GM04503 (cell line): Measurements from ENCODE around the gene TMEM116.
"Not testable (repeated sequence)": the region's sequence is repeated elsewhere in the genome, so short reads cannot be mapped to it uniquely, and the experiment has no call there.

ENCODE experiments used
- DNase-seq: peaks from one replicate; pipeline ENCODE4 v3.0.0-alpha.2; 2012; ENCODE audit warnings: low read depth

Gene TMEM116

DNA sequence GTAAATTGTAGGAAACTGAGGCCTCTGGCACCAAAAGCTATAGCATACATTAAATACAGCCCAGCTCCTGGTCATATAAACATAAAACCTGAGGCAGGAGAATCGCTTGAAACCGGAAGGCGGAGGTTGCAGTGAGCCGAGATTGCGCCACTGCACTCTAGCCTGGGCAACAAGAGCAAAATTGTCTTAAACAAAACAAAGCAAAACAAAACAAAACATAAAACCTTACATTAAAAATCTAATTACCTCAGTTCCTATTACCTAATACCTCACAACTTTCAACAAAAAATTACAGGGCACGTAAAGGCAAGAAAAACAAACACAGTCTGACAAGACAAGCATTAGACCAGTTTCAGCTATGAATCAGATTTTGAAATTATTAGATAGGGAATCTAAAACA lies 36.7 kb downstream of the TMEM116 start:
- DNase-seq, result no peak

DNA sequence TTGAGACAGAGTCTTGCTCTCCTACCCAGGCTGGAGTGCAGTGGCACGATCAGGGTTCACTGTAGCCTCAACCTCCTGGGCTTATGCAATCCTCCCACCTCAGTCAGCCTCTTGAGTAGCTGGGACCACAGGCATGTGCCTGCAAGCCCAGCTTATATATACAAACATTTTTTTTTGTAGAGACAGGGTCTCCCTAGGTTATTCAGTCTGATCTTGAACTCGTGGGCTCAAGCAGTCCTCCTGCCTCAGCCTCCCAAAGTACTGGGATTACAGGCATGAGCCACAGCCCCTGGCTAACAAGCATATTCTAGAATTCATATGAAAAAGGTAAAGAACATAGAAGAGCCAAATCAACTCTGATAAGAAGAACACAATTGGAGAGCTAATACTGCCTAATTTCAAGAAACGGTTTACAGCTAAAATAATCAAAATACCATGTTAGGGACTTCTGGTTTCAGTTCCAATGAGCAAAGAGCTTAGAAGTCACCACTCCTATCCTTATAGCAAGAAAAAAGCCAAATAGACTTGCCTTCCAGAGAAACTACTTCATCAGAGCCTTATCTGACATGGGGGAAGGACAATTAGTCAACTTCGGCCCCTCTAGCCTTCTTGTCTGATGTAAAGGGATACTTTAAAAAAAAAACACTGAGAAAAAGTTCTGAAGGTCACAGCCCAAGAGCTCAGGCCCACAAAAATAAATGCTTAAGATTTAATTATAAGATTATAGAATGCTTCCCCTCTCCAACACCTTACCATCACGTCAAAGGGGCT lies 37.6 kb downstream of the TMEM116 start:
- DNase-seq, result no peak

DNA sequence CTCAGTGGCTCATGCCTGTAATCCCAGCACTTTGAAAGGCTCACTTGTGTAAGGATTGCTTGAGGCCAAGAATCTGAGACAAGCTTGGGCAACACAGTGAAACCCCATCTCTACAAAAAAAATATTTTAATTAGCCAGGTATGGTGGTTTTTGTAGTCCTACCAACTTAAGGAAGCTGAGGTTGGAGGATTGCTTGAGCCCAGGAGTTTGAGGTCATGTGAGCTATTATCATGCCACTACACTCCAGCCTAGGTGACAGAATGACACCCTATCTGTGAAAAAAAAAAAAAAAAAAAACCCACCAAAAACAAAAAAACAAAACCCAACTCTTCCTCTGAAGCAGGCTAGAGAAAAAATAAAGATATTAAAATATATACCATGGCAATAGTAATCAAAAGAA lies 41.2 kb downstream of the TMEM116 start:
- DNase-seq, result no peak

DNA sequence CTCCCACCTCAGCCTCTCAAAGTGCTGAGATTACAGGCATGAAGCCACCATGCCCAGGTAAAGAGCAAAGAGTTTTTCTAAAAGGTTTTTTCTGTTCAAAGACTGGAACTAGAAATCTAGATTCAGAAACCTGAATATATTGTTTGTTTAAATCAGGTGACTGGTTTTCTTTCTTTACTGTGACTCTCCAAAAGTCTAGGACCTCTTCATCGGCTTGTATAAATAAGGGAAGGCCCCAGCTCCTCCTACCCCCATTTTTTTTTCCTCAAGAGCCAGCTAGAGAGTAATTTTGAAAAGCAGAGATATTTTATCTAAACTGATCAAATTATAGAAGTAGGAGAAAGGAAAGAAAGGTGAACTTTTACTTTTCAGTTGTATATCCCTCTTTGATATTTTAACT lies 48.0 kb downstream of the TMEM116 start:
- DNase-seq, result no peak

DNA sequence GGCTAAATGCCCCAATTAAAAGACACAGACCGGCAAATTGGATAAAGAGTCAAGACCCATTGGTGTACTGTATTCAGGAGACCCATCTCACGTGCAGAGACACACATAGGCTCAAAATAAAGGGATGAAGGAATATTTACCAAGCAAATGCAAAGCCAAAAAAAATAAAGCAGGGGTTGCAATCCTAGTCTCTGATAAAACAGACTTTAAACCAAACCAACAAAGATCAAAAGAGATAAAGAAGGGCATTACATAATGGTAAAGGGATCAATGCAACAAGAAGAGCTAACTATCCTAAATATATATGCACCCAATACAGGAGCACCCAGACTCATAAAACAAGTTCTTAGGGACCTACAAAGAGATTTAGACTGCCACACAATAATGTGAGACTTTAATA lies 53.4 kb downstream of the TMEM116 start:
- DNase-seq, result not testable (repeated sequence)

DNA sequence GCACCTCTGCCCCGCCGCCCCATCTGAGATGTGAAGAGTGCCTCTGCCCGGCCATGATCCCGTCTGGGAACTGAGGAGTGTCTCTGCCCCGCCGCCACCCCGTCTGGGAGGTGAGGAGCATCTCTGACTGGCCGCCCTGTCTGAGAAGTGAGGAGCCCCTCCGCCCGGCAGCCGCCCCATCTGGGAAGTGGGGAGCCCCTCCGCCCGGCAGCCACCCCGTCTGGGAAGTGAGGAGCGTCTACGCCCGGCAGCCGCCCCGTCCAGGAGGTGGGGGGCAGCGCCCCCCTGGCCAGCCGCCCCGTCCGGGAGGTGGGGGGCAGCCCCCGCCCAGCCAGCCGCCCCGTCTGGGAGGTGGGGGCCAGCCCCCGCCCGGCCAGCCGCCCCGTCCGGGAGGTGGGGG lies 55.7 kb downstream of the TMEM116 start:
- not testable (repeated sequence) for DNase-seq

DNA sequence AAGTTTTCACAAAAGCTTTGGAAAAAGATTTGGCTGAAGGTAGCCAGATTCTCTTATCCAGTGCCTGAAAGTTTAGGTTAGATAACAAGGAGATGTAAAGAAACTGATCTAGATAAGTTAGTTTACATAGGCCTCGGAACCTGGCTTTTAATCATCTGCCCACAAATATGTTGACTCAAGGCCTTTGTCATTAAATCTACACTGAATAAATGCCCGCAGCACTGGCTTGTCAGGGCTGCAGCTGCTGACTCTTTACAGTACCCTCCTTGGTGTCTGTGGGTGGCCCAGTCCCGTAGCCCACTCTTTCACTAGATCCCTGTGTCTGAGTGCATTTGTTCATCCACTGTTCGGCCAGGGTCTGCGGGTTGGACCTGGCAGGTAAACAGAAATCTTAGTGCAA lies 58.0 kb downstream of the TMEM116 start:
- DNase-seq, result no peak

DNA sequence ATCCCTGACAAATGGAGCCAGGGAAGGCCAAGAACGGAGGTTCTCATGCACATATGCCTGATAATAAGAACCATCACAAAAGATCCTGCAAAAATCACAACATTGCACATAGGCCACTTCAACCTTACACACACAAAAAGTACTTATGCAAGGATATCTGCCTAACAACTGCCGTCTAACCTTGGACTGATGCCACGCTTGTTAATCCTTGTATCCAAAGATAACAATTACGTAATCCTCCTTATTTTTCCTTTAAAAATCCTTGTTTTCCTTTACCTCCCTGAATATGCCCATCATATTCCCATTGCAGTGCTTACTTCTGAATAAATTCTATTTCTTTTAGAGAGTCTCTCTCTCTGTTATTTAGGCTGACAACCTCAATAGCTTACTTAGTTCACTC lies 59.5 kb downstream of the TMEM116 start:
- DNase-seq, result no peak

DNA sequence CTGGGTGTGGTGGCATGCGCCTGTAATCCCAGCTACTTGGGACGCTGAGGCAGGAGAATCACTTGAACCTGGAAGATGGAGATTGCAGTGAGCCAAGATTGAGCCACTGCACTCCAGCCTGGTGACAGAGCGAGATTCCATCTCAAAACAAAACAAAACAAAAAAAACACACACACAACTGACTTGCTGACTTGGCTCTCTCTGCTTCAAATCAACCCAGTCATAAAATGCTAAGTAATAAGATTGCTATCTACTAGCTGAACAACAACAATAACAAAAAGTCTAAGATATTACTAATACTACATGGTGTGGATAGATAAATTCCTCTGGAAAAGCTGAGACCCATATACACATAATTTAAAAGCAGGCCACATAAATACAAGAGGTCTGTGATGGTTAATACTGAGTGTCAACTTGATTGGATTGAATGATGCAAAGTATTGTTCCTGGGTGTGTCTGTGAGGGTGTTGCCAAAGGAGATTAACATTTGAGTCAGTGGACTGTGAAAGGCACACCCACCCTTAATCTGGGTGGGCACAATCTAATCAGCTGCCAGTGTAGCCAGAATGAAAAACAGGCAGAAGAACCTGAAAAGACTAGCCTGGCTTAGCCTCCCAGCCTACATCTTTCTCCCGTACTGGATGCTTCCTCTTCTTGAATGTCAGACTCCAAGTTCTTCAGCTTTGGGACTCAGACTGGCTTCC lies 60.7 kb downstream of the TMEM116 start:
- DNase-seq, result not testable (repeated sequence)

DNA sequence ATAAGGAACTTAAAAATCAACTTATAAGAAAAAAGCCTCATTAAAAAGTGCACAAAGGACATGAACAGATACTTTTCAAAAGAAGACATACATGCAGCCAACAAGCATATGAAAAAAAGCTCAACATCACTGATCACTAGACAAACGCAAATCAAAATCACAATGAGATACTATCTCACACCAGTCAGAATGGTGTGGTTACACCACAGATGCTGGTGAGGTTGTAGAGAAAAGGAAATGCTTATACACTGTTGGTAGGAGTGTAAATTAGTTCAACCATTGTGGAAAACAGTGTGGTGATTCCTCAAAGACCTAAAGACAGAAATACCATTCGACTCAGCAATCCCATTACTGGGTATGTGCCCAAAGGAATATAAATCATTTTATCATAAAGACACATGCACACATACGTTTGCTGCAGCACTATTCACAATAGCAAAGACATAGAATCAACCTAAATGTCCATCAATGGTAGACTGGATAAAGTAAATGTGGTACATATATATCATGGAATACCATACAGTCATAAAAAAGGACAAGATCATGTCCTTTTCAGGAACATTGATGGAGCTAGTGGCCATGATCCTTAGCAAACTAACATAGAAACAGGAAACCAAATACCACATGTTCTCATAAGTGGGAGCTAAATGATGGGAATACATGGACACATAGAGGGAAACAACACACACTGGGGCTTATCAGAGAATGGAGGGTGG lies 61.8 kb downstream of the TMEM116 start:
- not testable (repeated sequence) for DNase-seq

DNA sequence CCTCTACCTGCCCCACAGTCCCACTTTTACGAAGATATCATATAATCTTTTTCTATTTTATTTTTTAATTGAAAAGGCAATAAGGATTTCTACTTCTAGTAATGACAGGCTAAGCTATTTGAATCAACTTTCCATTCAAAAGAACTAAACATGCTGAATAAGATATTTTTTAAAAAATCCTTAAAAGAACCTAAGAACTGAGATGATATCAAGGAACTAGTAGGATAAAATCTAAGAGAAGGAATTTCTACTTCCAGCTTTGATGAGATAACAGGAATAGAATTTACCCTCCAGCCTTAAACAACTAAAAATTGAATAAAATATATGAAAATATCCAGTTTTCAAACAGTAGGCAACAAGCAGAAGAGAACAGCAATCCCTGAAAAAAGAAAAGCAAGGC lies 69.0 kb downstream of the TMEM116 start:
- DNase-seq, result no peak

DNA sequence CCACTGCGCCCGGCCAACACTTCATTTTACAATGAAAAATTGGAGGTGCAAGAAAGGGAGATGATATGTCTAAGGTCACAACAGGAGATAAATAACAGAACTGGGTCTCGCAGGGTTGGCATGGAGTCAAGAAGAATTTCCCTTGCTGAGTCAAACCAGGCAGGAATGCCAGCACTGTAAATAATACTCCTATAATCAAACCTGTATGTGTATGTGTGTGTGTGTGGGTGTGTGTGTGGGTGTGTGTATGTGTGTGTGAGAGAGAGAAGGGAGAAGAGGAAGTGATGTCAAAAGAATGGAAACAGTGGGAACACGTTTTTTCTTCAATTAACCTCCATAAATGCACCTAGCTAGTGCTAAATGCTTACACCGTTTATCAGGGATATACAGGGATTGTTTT lies 70.4 kb downstream of the TMEM116 start:
- DNase-seq, result no peak

DNA sequence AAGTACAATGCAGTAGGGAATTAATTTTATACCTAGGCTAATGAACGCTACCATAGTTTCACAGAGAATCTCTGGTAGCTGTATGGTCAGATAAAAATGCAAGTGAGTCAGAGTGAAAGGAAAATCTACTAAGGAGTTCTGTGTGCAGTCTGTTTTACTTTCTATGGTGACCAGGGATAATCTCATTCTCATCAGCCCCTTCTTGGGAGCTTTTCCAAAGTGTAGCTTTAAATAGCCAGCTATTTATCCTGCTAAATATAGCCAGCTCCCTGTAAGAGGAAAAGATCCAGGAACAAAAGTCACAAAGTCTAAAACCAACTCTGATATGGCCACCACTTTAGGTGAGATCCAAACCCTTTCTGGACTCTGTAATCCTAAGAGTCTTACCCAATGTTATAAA lies 75.5 kb downstream of the TMEM116 start:
- peak; percentile 26 for DNase-seq

DNA sequence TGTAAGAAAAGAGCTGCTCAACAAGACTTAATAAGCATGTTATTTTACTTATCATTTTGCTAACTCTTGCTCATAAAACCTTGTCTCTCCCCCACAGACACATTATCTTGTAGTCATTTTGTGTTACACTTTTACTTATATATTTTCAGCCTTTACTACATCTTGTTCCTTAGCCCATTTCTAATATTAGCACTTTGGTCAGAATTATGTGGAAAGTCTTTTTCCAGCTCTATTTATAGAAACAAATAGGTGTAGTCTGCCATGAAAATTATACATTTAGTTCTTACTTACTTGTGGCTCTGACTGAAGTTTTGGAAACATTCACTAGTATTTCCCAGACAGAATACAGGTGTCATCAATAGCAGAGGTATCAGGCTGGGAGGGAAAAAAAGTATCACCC lies 76.1 kb downstream of the TMEM116 start:
- no peak for DNase-seq

DNA sequence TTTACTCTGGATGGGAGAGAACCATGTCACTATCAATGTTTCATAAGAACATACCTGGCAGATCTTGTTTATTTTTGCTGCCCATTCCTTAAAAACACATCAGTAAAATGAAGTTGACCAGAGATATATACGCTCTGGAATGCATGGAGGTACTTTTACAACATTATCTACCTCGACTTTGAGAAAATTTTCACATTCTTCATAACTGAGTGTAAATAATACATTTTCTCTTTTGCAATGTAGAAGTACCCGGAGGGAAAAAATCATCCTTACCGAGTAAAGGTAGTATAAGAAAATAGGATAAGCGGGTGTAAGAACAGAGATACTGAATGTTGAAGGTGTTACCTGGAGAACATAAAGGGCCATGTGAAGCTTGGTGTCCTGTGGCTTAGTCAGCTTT lies 80.7 kb downstream of the TMEM116 start:
- no peak for DNase-seq

DNA sequence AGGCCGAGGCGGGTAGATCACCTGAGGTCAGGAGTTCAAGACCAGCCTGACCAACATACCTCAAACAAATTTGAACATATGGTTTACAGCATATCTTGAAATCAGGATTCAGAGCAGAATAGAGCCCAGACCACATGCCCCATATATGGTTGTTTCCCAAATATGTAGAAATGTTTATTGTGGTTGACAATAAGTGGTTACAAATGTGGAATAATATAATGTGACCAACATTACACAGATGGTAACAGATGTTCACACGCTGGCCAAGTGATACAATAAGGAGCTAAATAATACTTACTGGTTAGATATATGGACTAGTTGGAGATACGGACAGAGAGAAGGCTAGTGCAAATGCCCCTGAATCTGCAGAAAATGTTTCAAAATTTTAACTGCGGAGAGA lies 85.6 kb downstream of the TMEM116 start:
- DNase-seq, result no peak

DNA sequence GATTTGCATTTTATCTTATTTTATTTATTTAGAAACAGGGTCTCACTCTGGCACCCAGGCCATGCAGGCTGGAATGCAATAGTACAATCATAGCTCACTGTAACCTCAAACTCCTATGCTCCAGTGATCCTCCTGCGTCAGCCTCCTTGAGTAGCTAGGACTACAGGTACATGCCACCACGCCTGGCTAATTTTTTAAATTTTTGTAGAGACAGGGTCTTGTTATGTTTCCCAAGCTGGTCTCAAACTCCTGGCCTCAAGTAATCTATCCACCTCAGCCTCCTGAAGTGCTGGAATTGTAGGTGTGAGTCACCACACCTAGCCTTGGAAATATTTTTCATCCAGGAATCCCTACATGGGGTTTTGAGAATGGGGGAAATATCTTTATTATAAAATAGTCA lies 86.3 kb downstream of the TMEM116 start:
- no peak for DNase-seq

DNA sequence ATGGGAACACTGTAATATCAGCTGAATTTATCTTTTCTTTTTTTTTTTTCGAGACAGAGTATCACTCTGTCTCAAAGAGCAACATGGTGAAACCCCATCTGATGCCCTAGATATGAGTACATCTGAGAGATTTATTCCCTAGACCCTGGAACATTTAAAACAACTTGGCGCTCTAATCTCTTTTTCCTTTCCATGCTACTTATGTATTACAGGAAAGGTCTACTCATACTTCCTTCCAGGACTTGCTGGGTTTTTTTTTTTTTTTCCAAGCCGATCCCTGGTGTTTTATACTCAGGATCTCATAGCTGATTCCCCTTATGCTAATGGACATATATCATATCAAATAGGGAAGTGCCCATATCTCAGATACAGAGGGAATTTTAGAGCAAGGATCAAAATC lies 87.8 kb downstream of the TMEM116 start:
- DNase-seq, result no peak

DNA sequence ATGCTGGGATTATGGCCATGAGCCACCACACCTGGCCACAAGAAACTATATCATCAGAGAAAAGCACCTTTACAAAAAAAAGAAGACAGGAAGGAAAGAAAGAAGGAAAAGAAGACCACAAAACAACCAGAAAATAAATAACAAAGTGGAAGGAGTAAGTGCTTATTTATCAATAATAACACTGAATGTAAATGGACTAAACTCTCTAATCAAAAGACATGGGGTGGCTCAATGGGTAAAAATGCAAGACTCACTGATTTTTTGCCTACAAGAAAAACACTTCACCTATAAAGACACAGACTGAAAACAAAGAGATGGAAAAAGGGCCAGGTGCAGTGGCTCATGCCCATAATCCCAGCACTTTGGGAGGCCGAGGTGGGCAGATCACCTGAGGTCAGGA lies 105.2 kb downstream of the TMEM116 start:
- DNase-seq, result no peak

DNA sequence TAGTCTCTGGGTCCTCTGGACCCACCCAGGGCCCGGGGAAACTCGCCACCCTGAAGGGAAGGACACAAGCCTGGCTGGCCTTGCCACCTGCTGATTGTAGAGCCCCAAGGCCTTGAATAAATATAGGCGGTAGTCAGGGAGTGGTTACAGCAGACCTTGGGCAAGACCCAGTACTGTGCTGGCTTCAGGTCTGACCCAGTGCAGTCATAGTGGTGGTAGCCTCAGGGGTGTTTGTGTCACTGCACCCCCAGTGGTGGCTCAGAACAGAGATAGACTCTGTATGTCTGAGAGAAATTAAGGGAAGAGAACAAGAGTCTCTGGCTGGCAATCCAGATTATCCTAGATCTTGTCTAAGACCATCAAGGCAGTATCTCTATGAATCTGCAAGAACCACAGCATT lies 107.5 kb downstream of the TMEM116 start:
- no peak for DNase-seq

DNA sequence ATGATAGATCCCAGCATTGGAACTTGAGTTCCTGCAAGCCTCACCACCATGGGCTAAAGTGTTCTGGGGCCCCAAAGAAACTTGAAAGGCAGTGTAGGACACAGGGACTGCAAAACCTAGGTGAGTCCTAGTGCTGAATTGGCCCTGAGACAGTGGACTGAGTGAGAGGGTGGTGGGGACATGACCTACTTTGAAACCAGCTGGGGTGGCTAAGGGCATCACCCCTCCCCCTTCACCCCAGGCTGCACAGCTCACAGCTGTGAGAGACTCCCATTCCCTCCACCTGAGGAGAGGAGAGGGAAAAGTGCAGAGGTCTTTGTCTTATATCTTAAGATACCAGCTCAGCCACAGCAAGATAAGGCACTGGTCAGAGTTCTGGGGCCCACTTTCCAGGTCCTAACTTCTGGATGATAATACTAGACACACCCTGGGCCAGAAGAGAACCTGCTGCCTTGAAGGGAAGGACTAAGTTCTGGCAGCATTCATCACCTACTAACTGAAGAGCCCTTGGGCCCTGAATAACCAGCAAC lies 108.5 kb downstream of the TMEM116 start:
- DNase-seq, result no peak

DNA sequence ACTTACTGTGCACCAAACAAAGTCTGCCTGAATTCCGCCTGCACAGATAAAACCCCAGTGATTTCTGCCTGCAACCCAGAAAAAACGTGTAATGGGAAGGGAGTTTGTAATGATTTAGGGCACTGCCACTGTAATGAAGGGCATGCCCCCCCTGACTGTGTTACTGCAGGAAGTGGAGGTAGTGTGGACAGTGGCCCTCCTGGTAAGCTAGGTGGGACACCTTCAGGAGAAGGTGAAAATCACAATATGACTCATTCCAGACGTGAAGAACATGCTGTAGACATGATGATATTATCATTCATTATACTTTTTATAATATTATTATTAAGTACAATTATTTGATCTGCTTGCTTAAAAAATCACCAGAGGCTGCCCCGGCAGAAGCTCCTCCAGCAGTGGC lies 111.8 kb downstream of the TMEM116 start:
- DNase-seq, result no peak

DNA sequence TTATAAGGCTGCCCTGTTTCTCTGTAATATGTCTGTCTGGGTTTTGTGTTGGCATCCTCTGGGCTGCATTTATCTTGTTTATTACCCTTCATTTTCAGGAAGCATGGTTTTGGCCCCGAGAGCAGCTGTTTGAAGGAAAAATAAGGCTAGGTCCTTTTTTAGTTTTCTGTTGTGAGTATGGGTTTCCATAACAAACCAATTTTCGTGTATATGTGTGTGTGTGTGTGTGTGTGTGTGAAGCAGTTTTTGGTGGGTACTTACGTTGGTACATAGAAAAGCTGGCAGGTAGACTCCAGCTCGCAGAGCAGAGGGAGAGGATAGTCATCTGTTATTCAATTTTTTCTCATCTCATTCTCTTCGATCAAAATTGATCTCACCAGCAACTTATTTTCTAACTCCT lies 118.4 kb downstream of the TMEM116 start:
- no peak for DNase-seq
